Cardiac fibroblast (primary cell): ENCODE data around the gene BCR.

Source experiments
- DNase-seq, 2 donors: peaks; one replicate each; pipeline versions ENCODE4 v3.0.0 to v3.0.0-alpha.2; 2010; ENCODE audit warnings: low read depth in 2 of 2
- H3K4me3 ChIP-seq, 2 donors: replicated peaks in 1 of 2; 1 replicate in 1 of 2; 2 replicates in 1 of 2; pipeline ENCODE4 v1.5.1; 2011; ENCODE audit warnings: low read depth in 2 of 2, low read length in 2 of 2, mild to moderate bottlenecking in 2 of 2, moderate library complexity in 1 of 2
- CTCF ChIP-seq: IDR thresholded peaks from one replicate; pipeline ENCODE4 v1.5.1; 2011; ENCODE audit warnings: low read depth, mild to moderate bottlenecking, low read length, inconsistent platforms

The BCR gene

GRCh38 chr22:23144932-23145877 is 35.1 kb upstream of the BCR start, which contains the start of gene RAB36:
RAB36 (plus strand) TSS chr22:23145477; CDS start chr22:23146617, 1,140 bp downstream.
- TF ChIP-seq CTCF, result no peak
- peak within 1 kb of the TSS; percentile 57 to 62 for H3K4me3 ChIP-seq
- peak; percentile 99 for DNase-seq

GRCh38 chr22:23145878-23146470 is 34.3 kb upstream of the BCR start:
- peak overlapping the region; percentile 57 to 62 for H3K4me3 ChIP-seq
- DNase-seq, result no peak
- TF ChIP-seq CTCF, result no peak

GRCh38 chr22:23146478-23147205 is 33.7 kb upstream of the BCR start:
- no peak for TF ChIP-seq CTCF
- peak in 1 of 2 donors; percentile 5 for DNase-seq
- H3K4me3 ChIP-seq, result no peak overlapping the region

GRCh38 chr22:23147617-23148387 is 32.5 kb upstream of the BCR start:
- H3K4me3 ChIP-seq, result no peak overlapping the region
- peak; percentile 67 to 92 for DNase-seq
- TF ChIP-seq CTCF, result no peak

GRCh38 chr22:23149743-23150238 is 30.5 kb upstream of the BCR start:
- TF ChIP-seq CTCF, result no peak
- DNase-seq, result no peak
- no peak overlapping the region for H3K4me3 ChIP-seq

- no peak for TF ChIP-seq CTCF
- DNase-seq, result no peak
- no peak overlapping the region for H3K4me3 ChIP-seq
Measured at GRCh38 chr22:23150762-23151161, 29.5 kb upstream of the BCR start.
